ENCODE measurements around the gene VASN. TPM values are rescaled to one million over a fixed set of nuclear protein-coding genes. Genes with fewer than 3 reads are reported as not detected.
"Not testable (repeated sequence)": the region's sequence is repeated elsewhere in the genome, so short reads cannot be mapped to it uniquely, and the experiment has no call there.

The VASN gene
- total RNA-seq, 4 donors from 2014 or later: 10.8 to 40.0 (median 25.8) TPM

- TF ChIP-seq, protein P1, sequence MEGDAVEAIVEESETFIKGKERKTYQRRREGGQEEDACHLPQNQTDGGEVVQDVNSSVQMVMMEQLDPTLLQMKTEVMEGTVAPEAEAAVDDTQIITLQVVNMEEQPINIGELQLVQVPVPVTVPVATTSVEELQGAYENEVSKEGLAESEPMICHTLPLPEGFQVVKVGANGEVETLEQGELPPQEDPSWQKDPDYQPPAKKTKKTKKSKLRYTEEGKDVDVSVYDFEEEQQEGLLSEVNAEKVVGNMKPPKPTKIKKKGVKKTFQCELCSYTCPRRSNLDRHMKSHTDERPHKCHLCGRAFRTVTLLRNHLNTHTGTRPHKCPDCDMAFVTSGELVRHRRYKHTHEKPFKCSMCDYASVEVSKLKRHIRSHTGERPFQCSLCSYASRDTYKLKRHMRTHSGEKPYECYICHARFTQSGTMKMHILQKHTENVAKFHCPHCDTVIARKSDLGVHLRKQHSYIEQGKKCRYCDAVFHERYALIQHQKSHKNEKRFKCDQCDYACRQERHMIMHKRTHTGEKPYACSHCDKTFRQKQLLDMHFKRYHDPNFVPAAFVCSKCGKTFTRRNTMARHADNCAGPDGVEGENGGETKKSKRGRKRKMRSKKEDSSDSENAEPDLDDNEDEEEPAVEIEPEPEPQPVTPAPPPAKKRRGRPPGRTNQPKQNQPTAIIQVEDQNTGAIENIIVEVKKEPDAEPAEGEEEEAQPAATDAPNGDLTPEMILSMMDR (IDR thresholded peaks at IDR 0.05): no peak
- ATAC-seq (ENCODE audit: low FRiP score) (peak; percentile 66), DNase-seq (ENCODE audit: low spot score) (no peak)
Measured at GRCh38 chr16:4392382-4393239, 21.0 kb downstream of the VASN start.

GRCh38 chr16:4393240-4393600 lies 21.6 kb downstream of the VASN start:
- peak; percentile 35 for ATAC-seq (ENCODE audit: low FRiP score)
- TF ChIP-seq, protein P1 (IDR thresholded peaks at IDR 0.05): no peak
- no peak for DNase-seq (ENCODE audit: low spot score)

GRCh38 chr16:4393850-4394249 lies 22.2 kb downstream of the VASN start:
- DNase-seq (ENCODE audit: low spot score); ATAC-seq (ENCODE audit: low FRiP score): not testable (repeated sequence)

DNA sequence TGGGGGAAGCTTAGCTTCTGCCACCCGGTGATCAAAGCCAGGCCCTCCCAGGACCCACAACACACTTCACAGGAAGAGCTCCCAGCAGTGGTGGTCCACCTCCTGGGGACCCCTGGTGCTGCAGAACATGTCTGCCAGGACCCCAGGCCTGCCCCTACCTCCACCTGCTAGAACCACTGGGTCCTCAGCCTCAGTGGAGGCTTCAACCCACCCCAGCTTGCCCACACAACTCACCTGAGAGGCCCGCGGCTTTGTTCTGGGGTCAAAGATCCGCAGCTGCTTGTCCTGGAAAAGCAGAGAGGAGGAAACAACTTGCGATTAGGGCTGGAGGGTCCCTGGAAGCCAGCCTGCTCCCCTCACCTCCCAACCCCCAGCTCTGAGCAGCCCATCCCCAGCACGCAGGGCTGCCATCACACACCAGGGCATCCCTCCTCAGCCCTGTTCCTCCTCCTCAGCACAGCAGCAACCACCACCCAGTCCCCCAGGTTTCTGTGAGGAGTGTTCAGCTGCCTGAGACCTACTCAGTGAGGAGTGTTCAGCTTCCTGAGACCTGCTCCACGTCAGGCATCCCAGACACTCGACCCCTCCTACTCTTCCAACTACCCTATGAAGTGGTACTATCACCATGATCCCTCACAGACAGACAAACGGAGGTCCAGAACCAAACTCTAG lies 23.5 kb downstream of the VASN start:
- no peak for ATAC-seq (ENCODE audit: low FRiP score)
- no peak for DNase-seq (ENCODE audit: low spot score)
- TF ChIP-seq, protein P1 (IDR thresholded peaks at IDR 0.05): no peak

DNA sequence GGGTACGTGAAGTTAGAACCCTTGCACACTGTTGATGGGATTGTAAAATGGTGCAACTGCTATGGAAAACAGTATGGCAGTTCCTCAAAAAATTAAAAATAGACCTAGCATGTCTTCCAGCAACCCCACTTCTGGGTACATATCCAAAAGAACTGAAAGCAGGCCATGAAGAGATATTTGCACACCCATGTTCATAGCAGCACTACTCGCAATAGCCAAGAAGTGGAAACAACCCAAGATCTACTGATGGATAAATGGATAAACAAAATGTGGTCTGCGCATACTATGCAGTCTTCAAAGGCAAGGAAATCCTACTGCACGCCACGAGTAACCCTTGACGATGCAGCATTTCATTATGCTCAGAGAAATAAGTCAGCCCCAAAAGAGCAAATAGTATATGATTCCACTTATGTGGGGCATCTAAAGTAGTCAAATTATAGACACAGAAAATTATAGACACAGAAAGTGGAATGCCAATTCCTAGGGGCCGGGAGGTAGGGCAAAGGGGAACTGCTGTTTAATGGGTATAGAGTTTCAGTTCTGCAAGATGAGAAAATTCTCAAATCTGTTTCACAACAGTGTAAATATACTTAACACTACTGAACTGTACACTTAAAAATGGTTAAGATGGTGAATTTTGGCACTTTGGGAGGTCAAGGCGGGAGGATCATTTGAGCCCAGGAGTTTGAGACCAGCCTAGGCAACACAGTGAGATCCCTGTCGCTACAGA lies 27.5 kb downstream of the VASN start:
- DNase-seq (ENCODE audit: low spot score) (no peak), ATAC-seq (ENCODE audit: low FRiP score) (no peak)
- TF ChIP-seq, protein P1 (IDR thresholded peaks at IDR 0.05): no peak

- TF ChIP-seq, protein P1 (IDR thresholded peaks at IDR 0.05): no peak
- DNase-seq (ENCODE audit: low spot score) (no peak), ATAC-seq (ENCODE audit: low FRiP score) (no peak)
Measured at GRCh38 chr16:4401094-4401501, 29.4 kb downstream of the VASN start.

DNA sequence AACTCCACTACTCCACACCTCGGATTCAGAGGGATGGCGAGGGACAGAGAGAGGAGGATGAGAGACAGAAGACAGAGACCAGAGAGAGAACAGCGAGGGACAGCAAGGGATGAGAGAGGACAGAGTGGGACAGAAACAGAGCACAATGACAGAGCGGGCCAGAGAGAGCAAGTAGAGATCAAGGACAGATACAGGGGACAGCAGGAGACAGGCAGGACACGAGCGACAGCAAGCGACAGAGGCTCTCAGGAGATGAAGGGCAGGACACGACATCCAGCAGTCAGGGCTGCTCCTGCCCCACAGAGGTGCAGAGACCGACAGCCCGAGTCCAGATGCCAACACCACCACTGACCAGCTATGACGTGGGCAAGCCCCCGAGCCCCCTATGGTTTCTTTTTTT lies 29.9 kb downstream of the VASN start:
- no peak for DNase-seq (ENCODE audit: low spot score)
- TF ChIP-seq, protein P1 (IDR thresholded peaks at IDR 0.05): no peak

More for the DNA sequence above, 29.9 kb downstream of the VASN start:
- ATAC-seq (ENCODE audit: low FRiP score): no peak
